GM21367 (cell line): ENCODE results near the gene FAM241A.

ENCODE experiments used
- ATAC-seq: cut with Tn5 transposase; IDR thresholded peaks from one replicate; pipeline ENCODE4 v1.9.1; 2021; ENCODE audit not compliant: unreplicated experiment

FAM241A gene

GRCh38 chr4:112213091-112213490 is 67.8 kb downstream of the FAM241A start:
- peak; percentile 71 for ATAC-seq

GRCh38 chr4:112213856-112214255 is 68.6 kb downstream of the FAM241A start:
- no peak for ATAC-seq

- no peak for ATAC-seq
Measured at GRCh38 chr4:112214390-112215264, 69.4 kb downstream of the FAM241A start.

- ATAC-seq: no peak
Measured at GRCh38 chr4:112219826-112220366, 74.6 kb downstream of the FAM241A start.

DNA sequence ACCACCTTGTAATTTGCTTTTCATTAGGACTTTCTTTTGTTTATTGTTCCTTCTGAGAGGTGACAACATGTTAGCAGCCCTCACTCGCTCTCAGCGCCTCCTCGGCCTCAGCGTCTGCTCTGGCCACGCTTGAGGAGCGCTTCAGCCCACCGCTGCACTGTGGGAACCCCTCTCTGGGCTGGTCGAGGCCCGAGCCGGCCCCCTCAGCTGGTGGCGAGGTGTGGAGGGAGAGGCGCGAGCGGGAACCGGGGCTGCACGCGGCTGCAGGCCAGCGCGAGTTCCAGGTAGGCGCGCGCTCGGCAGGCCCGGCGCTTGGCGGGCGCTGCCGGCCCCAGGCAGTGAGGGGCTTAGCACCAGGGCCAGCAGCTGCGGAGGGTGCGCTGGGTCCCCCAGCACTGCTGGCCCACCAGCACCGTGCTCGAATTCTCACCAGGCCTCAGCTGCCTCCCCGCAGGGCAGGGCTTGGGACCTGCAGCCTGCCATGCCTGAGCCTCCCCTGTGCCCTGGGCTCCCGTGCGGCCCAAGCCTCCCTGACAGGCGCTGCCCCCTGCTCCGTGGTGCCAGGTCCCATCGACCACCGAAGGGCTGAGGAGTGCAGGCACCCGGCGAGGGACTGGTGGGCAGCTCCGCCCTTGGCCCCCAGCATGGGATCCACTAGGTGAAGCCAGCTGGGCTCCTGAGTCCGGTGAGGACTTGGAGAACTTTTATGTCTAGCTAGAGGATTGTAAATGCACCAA is 77.1 kb downstream of the FAM241A start:
- no peak for ATAC-seq

DNA sequence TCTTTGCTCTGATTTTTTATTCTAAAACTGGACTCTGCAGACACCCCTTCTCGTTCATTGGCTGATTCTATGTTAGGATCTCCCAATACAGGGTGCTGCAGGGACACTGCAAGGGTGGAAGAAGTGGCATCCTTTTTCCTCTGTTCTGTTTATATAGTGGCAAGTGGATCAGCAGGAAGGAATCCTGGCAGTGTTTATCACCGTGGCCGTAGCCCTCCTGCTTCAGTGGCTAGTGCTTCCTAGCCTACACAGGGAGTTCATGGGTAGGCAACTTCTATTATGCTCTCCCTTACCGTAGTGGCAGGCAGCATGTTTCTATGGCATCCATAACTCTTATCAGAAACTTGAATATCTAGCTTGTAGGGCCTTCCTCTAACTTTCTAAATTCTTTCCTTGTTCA is 79.9 kb downstream of the FAM241A start:
- no peak for ATAC-seq

DNA sequence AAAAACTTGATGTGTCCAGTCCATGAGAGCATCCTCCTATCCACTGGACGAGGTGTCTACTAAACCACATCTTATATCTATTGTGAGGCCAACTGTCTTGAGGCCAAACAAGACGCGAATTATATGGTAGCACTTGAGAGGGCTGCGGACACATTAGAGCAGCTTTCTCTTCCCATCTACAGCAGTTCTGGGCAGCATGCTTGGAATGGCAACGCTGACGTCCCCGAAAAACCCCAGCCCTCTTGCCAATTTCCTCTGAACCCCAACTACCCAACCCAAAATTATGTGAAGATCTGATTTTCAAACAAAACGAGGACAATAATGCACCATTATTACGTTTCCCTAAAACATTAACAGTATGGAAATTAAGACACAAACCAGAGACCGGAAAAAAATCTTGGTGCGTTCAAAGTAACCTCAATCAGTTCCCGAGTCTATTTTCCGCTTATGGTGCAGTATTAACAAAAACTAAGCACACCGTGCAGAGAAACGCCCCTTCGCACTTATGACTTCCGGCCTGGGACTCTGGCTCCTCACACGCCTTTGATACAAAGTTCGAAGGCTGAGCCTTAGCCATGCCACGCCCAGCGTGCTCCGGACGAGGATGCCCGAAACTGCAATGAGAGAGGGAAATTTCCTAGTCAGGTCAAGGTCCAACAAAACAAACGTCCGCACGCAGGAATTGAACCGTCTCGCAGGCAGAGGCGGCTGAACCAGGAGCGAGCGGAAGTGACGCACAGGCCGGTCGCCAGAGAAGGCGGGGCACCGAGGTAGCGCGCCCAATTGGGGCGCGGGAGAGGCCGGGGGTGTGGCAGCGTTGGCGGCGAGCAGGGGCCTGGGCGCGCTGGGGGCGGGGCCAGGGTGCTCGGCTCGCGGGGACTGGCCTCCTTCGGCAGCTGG is 85.9 kb downstream of the FAM241A start:
- ATAC-seq: peak; percentile 82

- peak; percentile 64 for ATAC-seq
Measured at GRCh38 chr4:112231779-112232713, 86.8 kb downstream of the FAM241A start, which contains the start of gene AP1AR. Gene AP1AR, plus strand, starts transcription at chr4:112231787. Its CDS starts 305 bp downstream, at chr4:112232092.

DNA sequence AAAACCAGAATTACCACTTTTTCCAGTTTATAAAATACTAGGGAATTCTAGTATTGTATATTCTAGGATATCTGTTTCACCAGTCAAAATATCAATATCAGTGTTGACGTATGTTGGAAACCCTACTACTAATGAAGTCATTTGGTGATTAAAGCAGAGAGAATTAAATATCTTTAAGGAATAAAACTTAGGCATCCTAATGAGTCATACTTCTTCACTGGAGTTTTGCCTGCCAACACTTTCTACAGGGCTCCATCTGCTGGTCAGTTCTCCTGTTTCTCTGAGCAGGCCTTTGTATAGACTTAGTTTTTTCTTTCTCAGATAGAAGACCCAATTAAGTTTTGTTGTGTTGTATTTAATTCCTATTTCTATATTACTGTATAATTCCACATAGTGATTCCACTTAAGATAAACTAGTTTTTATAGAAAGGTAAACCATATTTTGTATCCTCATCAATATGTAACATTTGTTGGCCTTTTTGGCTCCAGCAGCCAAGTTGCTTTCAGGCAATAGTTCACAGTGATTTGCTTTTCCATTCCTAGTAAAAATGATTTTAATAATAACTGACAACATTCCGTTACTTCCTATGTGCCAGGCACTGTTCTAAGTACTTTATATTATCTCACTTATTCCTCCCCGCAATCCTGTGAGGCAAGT is 89.8 kb downstream of the FAM241A start:
- ATAC-seq: no peak

- no peak for ATAC-seq
Measured at GRCh38 chr4:112236040-112236439, 90.8 kb downstream of the FAM241A start.

- ATAC-seq: no peak
Measured at GRCh38 chr4:112238833-112239232, 93.6 kb downstream of the FAM241A start.
